Neural progenitor cell (in vitro differentiated cells): ENCODE results near the gene HEXD. TPM values are rescaled to one million over a fixed set of nuclear protein-coding genes. Genes with fewer than 3 reads are reported as not detected.
A peak's percentile ranks its signal among the peaks of the same experiment; 100 is the strongest.

ENCODE experiments used
- DNase-seq: peaks from one replicate; pipeline ENCODE4 v3.0.0-alpha.2; 2016; ENCODE audit warnings: low spot score
- H2AFZ ChIP-seq: fragments of 200-600 bp; sonication (generic); replicated peaks from 2 replicates; pipeline ENCODE4 v1.6.1; 2016; ENCODE audit warnings: antibody characterized with exemption
- H3F3A ChIP-seq: fragments of 200-600 bp; sonication (generic); 2 replicates; pipeline ENCODE4 v1.6.1; 2016; ENCODE audit warnings: antibody characterized with exemption, low read depth
- H3K27ac ChIP-seq: fragments of 200-600 bp; sonication (generic); 2 replicates; pipeline ENCODE4 v1.5.1; 2016; ENCODE audit warnings: mild to moderate bottlenecking
- H3K27me3 ChIP-seq: fragments of 200-600 bp; sonication (generic); 2 replicates; pipeline ENCODE4 v1.6.1; 2016; ENCODE audit warnings: mild to moderate bottlenecking, moderate library complexity
- H3K36me3 ChIP-seq: fragments of 200-600 bp; sonication (generic); 2 replicates; pipeline ENCODE4 v1.5.1; 2016
- H3K4me1 ChIP-seq: fragments of 200-600 bp; sonication (generic); 2 replicates; pipeline ENCODE4 v1.6.1; 2016; ENCODE audit warnings: mixed run types
- H3K4me2 ChIP-seq: fragments of 200-600 bp; sonication (generic); 2 replicates; pipeline ENCODE4 v1.6.1; 2016
- H3K4me3 ChIP-seq: fragments of 200-600 bp; sonication (generic); 2 replicates; pipeline ENCODE4 v1.5.1; 2016
- H3K79me2 ChIP-seq: fragments of 200-600 bp; sonication (generic); 2 replicates; pipeline ENCODE4 v1.6.1; 2016; ENCODE audit warnings: low read depth
- H3K9ac ChIP-seq: fragments of 200-600 bp; sonication (generic); 2 replicates; pipeline ENCODE4 v1.6.1; 2016
- H3K9me3 ChIP-seq: fragments of 200-600 bp; sonication (generic); 2 replicates; pipeline ENCODE4 v1.5.1; 2016; ENCODE audit warnings: low read depth
- H4K20me1 ChIP-seq: fragments of 200-600 bp; sonication (generic); 2 replicates; pipeline ENCODE4 v1.6.1; 2016; ENCODE audit warnings: low read depth
- H3K27ac Mint-ChIP-seq: 3 replicates; pipeline ENCODE4 v1.8.0; 2021; ENCODE audit warnings: mixed read lengths
- H3K27me3 Mint-ChIP-seq: 2 replicates; pipeline ENCODE4 v1.8.0; 2022; ENCODE audit warnings: low read depth, mild to moderate bottlenecking, inconsistent platforms, moderate library complexity, mixed read lengths; ENCODE audit not compliant: insufficient read depth
- H3K36me3 Mint-ChIP-seq: 3 replicates; pipeline ENCODE4 v1.8.0; 2021; ENCODE audit warnings: mixed read lengths
- H3K4me1 Mint-ChIP-seq: 3 replicates; pipeline ENCODE4 v1.8.0; 2021; ENCODE audit warnings: mixed read lengths
- H3K4me3 Mint-ChIP-seq: 3 replicates; pipeline ENCODE4 v1.8.0; 2021; ENCODE audit warnings: mild to moderate bottlenecking, moderate library complexity, mixed read lengths
- H3K9me3 Mint-ChIP-seq: 3 replicates; pipeline ENCODE4 v1.8.0; 2020; ENCODE audit warnings: mixed read lengths
- CTCF ChIP-seq: fragments of 200-600 bp; sonication (generic); IDR thresholded peaks from 2 replicates; pipeline ENCODE4 v1.5.1; 2017; ENCODE audit warnings: antibody characterized with exemption, mild to moderate bottlenecking
- EZH2 ChIP-seq: fragments of 200-600 bp; sonication (generic); IDR thresholded peaks from 2 replicates; pipeline ENCODE4 v1.6.1; 2017; ENCODE audit warnings: antibody characterized with exemption, mild to moderate bottlenecking, moderate library complexity
- EZH2phosphoT487 ChIP-seq: fragments of 200-600 bp; sonication (generic); IDR thresholded peaks from 2 replicates; pipeline ENCODE4 v1.6.1; 2017; ENCODE audit warnings: antibody characterized with exemption
- total RNA-seq: library from RNA; depleted of rRNA; stranded (reverse); fragments of >200 nt; gene quantifications from 2 replicates; pipeline ENCODE4 v1.2.3, GENCODE V29; 2015; ENCODE audit warnings: low replicate concordance

HEXD gene
- total RNA-seq, 1 donor from 2014 or later, result 22.3 TPM

DNA sequence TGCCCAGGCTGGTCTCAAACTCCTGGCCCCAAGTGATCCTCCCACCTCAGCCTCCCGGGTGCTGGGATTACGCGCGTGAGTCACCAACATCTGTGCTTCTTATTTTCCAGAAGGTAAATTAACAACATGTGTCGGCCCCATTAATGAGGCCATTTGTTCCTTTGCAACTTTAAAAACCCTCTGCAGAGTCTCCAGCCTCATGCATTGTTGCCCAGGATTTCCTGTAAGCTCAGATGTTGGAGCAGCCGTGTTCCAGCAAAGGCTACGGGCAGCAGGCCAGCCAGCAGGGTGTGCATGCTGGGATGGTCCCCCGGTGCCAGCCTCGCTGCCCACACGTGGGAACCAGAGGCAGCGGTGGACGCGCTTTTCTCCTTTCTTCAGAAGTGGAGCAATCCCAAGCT is 19.1 kb upstream of the HEXD start:
- Mint-ChIP-seq H3K27me3 (peaks cover 5% of the 10 kb centered on the region), H3K4me3 (no peak overlapping the region), H3K36me3 (peaks cover 16% of the 10 kb centered on the region), H3K4me1 (peaks cover 7% of the 10 kb centered on the region), H3K27ac (no peak overlapping the region), H3K9me3 (no peaks in the 10 kb centered on the region)
- Histone ChIP-seq H3K79me2 (no peaks in the 10 kb centered on the region), H3K36me3 (no peaks in the 10 kb centered on the region), H3K4me1 (no peaks in the 10 kb centered on the region), H3K9ac (no peak overlapping the region), H3K9me3 (no peaks in the 10 kb centered on the region), H3K4me2 (no peak overlapping the region), H4K20me1 (no peaks in the 10 kb centered on the region), H2AFZ (no peak overlapping the region), H3K27ac (no peak overlapping the region), H3F3A (no peaks in the 10 kb centered on the region), H3K27me3 (no peaks in the 10 kb centered on the region), H3K4me3 (no peak overlapping the region)
- no peak for DNase-seq
- TF ChIP-seq EZH2phosphoT487 (no peak), CTCF (no peak), EZH2 (no peak)

- Histone ChIP-seq H3K79me2 (no peaks in the 10 kb centered on the region), H3K36me3 (no peaks in the 10 kb centered on the region), H3K4me2 (no peak overlapping the region), H3K4me3 (no peak overlapping the region), H3F3A (no peaks in the 10 kb centered on the region), H3K9me3 (no peaks in the 10 kb centered on the region), H4K20me1 (no peaks in the 10 kb centered on the region), H3K27me3 (no peaks in the 10 kb centered on the region), H3K27ac (no peak overlapping the region), H3K9ac (no peak overlapping the region), H2AFZ (no peak overlapping the region), H3K4me1 (no peaks in the 10 kb centered on the region)
- Mint-ChIP-seq H3K27ac (peak overlapping the region; percentile 81), H3K27me3 (peaks cover 3% of the 10 kb centered on the region), H3K4me3 (no peak overlapping the region), H3K4me1 (peaks cover 7% of the 10 kb centered on the region), H3K9me3 (no peaks in the 10 kb centered on the region), H3K36me3 (peaks cover 13% of the 10 kb centered on the region)
- no peak for TF ChIP-seq EZH2phosphoT487
- no peak for DNase-seq
Measured at GRCh38 chr17:82399601-82400101, 18.5 kb upstream of the HEXD start.

DNA sequence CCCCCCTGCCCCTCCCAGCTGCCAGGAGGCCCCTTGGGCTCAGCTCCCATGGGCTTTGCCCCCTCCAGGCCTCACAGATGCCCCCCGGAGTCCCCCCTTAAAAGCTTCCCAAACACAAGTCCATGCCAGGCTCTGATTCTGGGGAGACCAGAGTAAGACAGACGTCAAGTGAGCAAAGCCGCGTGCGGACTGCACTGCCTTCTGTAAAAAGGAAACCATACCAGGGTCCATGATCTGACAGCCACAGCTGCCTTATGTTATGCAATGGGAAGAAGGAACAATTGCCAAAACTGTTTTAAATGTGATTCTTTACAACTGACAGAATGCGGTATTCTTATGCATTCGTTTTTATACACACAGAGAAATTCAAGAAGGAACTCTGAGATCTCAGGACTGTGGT is 17.9 kb upstream of the HEXD start:
- Histone ChIP-seq H3K4me3 (no peak overlapping the region), H3K79me2 (no peaks in the 10 kb centered on the region), H3K4me2 (no peak overlapping the region), H3K27ac (no peak overlapping the region), H3K36me3 (no peaks in the 10 kb centered on the region), H4K20me1 (no peaks in the 10 kb centered on the region), H2AFZ (no peak overlapping the region), H3K4me1 (no peaks in the 10 kb centered on the region), H3K9me3 (no peaks in the 10 kb centered on the region), H3K27me3 (no peaks in the 10 kb centered on the region), H3K9ac (no peak overlapping the region), H3F3A (no peaks in the 10 kb centered on the region)
- Mint-ChIP-seq H3K4me3 (no peak overlapping the region), H3K27me3 (no peaks in the 10 kb centered on the region), H3K9me3 (no peaks in the 10 kb centered on the region), H3K4me1 (peaks cover 7% of the 10 kb centered on the region), H3K27ac (peak overlapping the region; percentile 76), H3K36me3 (peaks cover 14% of the 10 kb centered on the region)
- no peak for DNase-seq
- TF ChIP-seq CTCF (no peak), EZH2 (no peak), EZH2phosphoT487 (no peak)

DNA sequence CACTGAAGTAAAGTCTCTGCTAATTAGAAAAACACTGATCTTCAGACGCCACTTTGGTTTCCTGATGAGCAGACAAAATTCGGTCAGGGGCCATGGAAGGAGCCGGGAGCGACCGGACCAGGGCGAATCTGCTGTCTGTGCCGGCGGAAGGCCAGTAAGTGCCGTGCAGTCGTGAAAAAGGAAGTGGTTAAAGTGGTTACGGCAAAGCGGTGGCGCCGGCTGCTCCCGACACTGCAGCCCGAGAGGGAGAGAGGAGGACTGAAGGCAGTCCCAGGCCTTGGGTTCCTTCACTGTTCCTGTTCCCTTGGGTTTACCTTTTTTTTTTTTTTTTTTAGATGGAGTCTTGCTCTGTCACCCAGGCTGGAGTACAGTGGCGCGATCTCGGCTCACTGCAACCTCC is 17.3 kb upstream of the HEXD start:
- Mint-ChIP-seq H3K27me3 (no peaks in the 10 kb centered on the region), H3K36me3 (peaks cover 15% of the 10 kb centered on the region), H3K9me3 (no peaks in the 10 kb centered on the region), H3K4me1 (peaks cover 7% of the 10 kb centered on the region), H3K4me3 (peak overlapping the region; percentile 50), H3K27ac (no peak overlapping the region)
- Histone ChIP-seq H2AFZ (no peak overlapping the region), H3K4me3 (no peak overlapping the region), H3K27me3 (no peaks in the 10 kb centered on the region), H3K9ac (no peak overlapping the region), H4K20me1 (no peaks in the 10 kb centered on the region), H3F3A (no peaks in the 10 kb centered on the region), H3K36me3 (no peaks in the 10 kb centered on the region), H3K27ac (no peak overlapping the region), H3K79me2 (no peaks in the 10 kb centered on the region), H3K4me1 (no peaks in the 10 kb centered on the region), H3K4me2 (no peak overlapping the region), H3K9me3 (no peaks in the 10 kb centered on the region)
- TF ChIP-seq CTCF (no peak), EZH2 (no peak), EZH2phosphoT487 (no peak)
- DNase-seq, result no peak
